Right ventricle myocardium inferior (tissue), 1 donor: ENCODE results near the gene SESN2. TPM values are rescaled to one million over a fixed set of nuclear protein-coding genes. Genes with fewer than 3 reads are reported as not detected.

ENCODE experiments used
- ATAC-seq: fragments of 200-7000 bp; cut with Tn5 transposase; one replicate; pipeline ENCODE4 v1.9.1; 2020; ENCODE audit warnings: mild to moderate bottlenecking, moderate library complexity
- DNase-seq: peaks from one replicate; pipeline ENCODE4 v3.0.0; 2021; ENCODE audit errors: missing footprints
- intact Hi-C: fragments of 100-400 bp; cut with DNase I; formaldehyde crosslinking; loops from one replicate; pipeline ENCODE4 v1.11.0; 2022
- long read RNA-seq: library from polyadenylated mRNA; unstranded; transcript quantifications from one replicate; pipeline ENCODE4 v2.0.0, GENCODE V29; 2021
- total RNA-seq: library from RNA; stranded (reverse); fragmentation: NEBNext Ultra II Directional; extraction: Animal tissue kit (Norgen Biotek cat#: 25700); gene quantifications from one replicate; pipeline ENCODE4 v1.2.1, GENCODE V29; 2021
- donor health status: DM: no; HTN: yes; CAD: no; lungs with severe emphysema.

The SESN2 gene, protein sequence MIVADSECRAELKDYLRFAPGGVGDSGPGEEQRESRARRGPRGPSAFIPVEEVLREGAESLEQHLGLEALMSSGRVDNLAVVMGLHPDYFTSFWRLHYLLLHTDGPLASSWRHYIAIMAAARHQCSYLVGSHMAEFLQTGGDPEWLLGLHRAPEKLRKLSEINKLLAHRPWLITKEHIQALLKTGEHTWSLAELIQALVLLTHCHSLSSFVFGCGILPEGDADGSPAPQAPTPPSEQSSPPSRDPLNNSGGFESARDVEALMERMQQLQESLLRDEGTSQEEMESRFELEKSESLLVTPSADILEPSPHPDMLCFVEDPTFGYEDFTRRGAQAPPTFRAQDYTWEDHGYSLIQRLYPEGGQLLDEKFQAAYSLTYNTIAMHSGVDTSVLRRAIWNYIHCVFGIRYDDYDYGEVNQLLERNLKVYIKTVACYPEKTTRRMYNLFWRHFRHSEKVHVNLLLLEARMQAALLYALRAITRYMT
- 2.9 TPM for total RNA-seq
- long read RNA-seq, partial matches to known transcripts: 0 of 2 reads
- long read RNA-seq, other reads (novel, unspliced or antisense): 0 of 2 reads

- DNase-seq (peak; percentile 100), ATAC-seq (peak; percentile 98)
- intact Hi-C loops: loop anchor here (2.0 kb wide), 1 partner anchor 69 kb away; the partner anchor contains the start of gene MED18
These were observed at the start of gene SESN2 for GRCh38 chr1:28259252-28259933. TSS of gene SESN2 (plus strand) at chr1:28259518. CDS start at chr1:28259848, 330 bp downstream.

DNA sequence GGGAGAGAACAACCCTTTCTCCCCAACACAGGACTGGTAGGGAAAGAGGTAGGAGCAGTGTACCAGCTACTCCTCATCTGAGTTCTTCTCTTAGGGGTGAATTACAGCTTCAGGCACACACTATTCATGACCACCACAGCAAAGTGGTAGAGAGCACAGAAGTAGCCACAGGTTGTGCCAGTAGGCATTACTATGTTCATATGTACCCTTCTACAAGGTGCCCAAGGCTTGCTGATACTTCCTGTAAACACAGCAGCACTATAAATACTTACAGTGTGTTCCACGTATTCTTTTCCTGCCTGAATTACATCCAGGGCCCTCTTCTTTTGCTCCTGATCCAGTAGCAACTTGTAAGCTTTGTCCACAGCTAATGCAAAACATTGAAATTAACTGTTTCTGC is 49.6 kb upstream of the SESN2 start:
- intact Hi-C loops: loop anchor here (1.0 to 5.0 kb wide), 2 partner anchors 118 to 352 kb away; no protein-coding TSS in a partner anchor
- DNase-seq (no peak), ATAC-seq (no peak)

DNA sequence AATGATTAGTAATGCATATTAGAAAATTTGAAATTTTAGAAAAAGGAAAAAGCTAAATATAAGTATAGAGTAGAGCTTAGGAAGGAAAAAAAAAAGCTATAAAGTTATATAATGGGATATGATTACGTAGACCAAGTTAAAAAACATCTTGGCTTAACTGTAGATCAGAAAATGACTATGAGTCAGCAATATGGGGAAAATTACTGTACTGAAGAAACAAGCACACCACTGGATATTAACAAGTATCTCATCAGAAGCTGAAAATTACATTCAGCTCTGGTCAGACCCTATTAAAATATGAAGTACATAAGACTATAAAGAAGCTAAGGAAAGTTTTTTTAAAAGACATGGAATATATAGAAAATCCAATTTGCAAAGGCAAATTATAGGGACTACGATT is 46.0 kb upstream of the SESN2 start:
- intact Hi-C loops: no loop called here
- DNase-seq: no peak
- ATAC-seq: no peak

GRCh38 chr1:28229089-28229488 is 30.2 kb upstream of the SESN2 start:
- ATAC-seq (no peak), DNase-seq (no peak)
- intact Hi-C loops: no loop called here

DNA sequence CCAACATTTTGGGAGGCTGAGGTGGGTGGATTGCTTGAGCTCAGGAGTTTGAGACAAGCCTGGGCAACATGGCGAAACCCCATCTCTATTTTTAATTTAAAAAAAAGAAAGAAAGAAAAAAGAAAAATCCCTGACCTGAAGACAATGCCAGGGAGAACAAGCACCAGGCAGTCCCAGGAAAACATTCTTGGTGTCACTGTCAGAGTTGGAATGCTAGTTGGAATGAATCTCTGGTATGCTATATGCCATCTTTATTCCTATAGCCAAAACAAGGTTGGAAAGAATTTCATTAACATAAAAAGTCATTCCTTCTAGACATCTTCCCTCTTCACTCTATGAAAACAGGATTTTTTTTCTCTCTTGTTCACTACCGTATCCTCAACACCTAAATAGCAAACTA is 29.3 kb upstream of the SESN2 start:
- ATAC-seq: no peak
- no peak for DNase-seq
- intact Hi-C loops: loop anchor here (10.0 kb wide), 1 partner anchor 505 kb away; the partner anchor contains the start of gene YTHDF2

DNA sequence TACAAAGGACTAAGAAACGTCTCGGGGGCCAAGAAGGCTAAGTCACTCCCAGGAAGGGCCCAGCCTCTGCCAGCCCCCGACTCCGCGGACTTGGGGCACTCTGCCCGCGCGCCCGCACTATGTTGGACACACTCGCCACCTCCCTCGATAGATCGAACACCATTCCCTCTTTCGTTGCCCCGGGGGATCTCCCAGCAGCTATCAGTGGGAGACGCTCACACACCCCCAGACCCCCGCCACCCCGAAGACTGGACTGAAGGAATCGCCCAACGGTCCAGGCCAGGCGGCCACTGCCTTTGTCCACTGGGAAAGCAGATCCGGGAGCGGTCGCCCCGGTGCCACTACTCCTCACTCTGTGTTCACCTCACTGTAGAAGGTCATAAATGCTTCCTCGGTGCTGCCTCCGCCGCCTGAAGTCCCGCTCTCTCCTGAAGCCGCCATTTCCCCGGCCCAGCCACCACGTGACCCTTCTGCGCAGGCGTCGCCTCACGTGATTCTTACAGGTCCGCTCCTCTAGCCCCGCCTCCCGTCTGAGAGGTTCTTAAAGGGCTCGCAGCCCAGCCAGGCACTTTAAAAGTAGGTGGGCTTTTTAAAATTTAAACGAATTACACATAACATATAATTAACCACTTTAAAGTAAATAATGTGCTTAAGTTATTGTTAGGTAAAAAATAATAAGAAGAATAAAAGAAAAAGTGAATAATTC is 26.6 kb upstream of the SESN2 start, which contains the start of gene DNAJC8:
Gene DNAJC8, minus strand, starts transcription at position 472 of the 706 bp plus-strand sequence. Its CDS starts 31 bp downstream, at position 441.
- intact Hi-C loops: loop anchor here (10.0 kb wide), 1 partner anchor 502 kb away; the partner anchor contains the start of gene YTHDF2
- ATAC-seq (peak; percentile 77), DNase-seq (peak; percentile 99)

- no peak for DNase-seq
- no peak for ATAC-seq
- intact Hi-C loops: loop anchor here (10.0 kb wide), 1 partner anchor 502 kb away; the partner anchor contains the start of gene YTHDF2
These were observed 26.1 kb upstream of the SESN2 start for GRCh38 chr1:28233264-28233606.

- peak; percentile 96 for ATAC-seq
- peak; percentile 99 for DNase-seq
- intact Hi-C loops: loop anchor here (10.0 kb wide), 1 partner anchor 499 kb away; the partner anchor contains the start of gene YTHDF2
These were observed 23.3 kb upstream of the SESN2 start, which contains the start of gene ATP5IF1 for GRCh38 chr1:28235755-28236655. TSS of gene ATP5IF1 (plus strand) at chr1:28236124. CDS start at chr1:28236184, 60 bp downstream.

- DNase-seq (no peak), ATAC-seq (no peak)
- intact Hi-C loops: loop anchor here (10.0 kb wide), 1 partner anchor 498 kb away; the partner anchor contains the start of gene YTHDF2
These were observed 22.5 kb upstream of the SESN2 start for GRCh38 chr1:28236656-28237322.

DNA sequence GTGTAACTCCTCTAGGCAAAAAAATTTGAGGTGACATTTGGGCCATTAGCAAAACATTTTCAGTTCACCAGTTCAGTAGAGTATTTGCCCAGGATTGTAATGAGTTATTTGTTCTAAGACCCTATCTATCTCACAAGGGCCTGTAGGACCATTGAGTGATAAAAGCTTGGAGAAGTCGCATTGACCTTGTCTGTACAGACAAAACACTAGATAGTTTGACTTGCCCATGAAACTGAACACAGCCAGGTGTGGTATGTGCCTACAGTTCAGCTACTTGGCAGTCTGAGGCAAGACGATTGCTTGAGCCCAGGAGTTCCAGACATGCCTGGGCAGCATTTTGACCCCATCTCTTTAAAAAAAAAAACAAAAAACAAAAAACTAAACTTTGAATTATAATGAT is 20.3 kb upstream of the SESN2 start:
- intact Hi-C loops: loop anchor here (10.0 kb wide), 1 partner anchor 496 kb away; the partner anchor contains the start of gene YTHDF2
- DNase-seq (no peak), ATAC-seq (no peak)

DNA sequence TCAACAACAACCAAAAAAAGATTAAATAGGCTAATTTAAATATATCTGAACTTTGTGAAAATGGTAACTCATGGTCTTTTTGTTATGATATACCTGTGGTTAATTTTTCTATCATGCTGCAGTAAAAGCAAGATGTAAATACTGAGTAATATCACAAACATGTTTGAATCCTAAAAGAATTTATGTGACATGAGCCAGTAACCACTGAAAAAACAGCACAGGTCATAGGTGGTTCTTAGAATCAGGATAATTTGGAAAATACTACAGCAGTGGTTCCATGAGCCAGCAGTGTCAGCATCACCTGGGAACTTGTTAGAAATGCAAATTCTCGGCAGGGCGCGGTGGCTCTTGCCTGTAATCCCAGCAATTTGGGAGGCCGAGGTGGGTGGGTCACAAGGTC is 19.3 kb upstream of the SESN2 start:
- ATAC-seq (no peak), DNase-seq (no peak)
- intact Hi-C loops: no loop called here

DNA sequence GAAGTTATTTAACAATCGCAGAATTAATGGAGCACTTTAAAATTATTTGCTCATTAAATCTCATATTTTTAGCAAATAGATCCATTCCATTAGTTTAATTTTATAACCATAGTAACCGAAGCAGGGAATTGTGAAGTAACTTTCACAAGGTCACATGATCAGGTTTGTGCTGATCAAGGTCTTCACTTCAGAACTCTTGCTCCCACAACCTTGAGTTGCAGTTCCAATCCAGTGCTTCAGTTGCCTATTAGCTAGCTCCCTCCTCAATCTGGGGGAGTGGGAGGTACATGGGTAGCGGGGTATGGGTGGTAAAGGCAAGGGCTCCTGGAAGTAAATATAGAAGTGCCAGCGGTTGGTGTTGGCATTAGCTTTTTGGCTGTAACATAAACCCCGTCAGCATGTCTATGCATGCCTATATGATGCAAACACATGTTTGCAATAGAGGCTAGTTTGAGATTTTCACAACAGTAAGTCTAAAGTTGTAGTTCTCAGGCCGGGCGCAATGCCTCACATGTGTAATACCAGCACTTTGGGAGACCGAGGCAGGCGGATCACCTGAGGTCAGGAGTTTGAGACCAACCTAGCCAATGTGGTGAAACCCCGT is 17.6 kb upstream of the SESN2 start:
- no peak for DNase-seq
- intact Hi-C loops: no loop called here

GRCh38 chr1:28243685-28244311 is 15.5 kb upstream of the SESN2 start:
- DNase-seq (no peak), ATAC-seq (no peak)
- intact Hi-C loops: no loop called here

More for the DNA sequence above, 17.6 kb upstream of the SESN2 start:
- no peak for ATAC-seq

DNA sequence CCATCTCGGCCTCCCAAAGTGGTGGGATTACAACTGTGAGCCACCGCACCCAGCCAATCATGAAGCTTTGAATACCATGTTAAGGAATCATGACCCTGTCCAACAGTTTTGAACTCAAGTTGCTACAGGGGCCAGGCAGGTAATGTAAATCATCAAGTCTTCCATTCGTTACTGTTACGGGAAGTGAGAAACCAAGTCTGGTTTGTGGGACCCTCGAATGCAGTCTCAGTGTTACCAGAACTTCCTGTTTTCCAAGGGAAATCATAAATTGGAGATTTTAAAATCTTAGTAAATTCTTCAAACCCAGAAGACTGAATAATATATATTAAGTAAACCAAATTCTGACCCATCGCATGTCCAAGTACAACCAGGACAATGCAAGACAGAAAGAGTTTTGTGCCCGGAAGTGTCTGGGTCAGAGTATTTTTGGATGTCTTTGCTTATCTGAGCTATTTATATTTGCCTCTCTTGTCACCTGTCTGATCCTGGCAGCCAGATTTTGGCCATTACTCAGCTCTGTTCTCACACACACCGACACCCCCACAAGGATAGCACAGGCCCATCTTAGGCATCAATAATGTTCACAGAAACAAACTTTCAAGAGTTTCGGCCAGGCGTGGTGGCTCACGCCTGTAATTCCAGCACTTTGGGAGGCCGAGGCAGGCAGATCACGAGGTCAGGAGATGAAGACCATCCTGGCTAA is 14.6 kb upstream of the SESN2 start:
- peak; percentile 30 for ATAC-seq
- no peak for DNase-seq
- intact Hi-C loops: loop anchor here (5.0 kb wide), 3 partner anchors 83 to 193 kb away; partner anchors contain the start of genes MED18 and PHACTR4

DNA sequence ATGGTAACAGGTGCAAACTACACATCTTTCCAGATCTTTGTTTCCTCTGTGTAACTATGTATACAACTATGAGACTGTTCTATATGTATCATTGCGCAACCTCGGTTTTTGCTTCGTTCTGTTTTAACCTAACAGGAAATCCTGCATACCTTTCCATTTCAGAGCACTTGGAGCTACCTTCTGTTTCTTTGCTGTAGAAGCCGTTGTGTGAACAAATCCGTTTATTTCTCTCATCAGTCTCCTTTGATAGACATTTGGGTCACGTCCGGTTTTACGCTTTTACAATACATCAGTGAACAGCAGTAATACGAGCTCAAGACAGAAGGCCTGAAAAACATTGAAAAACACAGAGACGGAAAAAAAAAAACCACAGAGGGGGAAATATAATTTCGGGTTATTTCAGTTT is 12.9 kb upstream of the SESN2 start:
- no peak for DNase-seq
- no peak for ATAC-seq
- intact Hi-C loops: loop anchor here (5.0 kb wide), 3 partner anchors 81 to 191 kb away; partner anchors contain the start of genes MED18 and PHACTR4
